ENCODE data around the gene EMD.

DNA sequence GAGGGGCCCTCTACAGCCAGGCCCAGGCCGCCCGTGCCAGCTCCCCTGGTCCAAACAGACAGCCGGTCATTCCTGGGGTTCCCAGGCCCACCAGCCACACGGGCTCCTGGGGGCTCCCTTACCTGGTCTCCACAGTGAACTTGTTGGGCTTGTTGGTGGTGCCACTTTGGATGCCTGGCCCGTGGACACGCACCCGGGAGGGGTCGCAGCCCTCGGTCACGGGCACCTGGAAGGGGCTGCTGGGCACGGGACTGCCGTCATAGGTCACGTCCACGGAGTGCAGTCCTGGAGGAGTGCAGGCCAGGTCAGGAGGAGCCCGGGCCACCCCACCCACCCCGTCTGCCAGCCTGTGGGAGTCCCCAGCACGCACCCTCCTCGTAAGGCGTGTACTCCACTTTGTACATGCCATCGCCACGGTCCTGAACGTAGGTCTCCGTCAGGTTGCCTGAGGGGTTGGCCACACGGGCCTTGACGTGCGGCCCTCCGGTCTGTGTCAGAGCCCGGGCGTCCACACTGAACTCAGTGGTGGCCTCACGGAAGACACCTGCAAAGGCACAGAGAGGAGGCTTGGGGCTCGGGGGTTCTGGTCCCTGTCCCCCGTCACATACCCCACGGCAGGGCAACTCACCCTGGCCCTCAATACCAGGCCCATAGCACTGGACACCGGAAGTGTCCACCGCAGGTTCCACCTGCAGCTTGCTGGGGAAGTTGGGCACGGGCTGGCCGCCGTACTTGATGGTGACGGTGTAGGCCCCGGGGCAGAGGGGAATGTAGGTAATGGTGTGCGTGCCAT is 19.5 kb upstream of the EMD start:
- no peak for TF ChIP-seq CTCF (IDR thresholded peaks at IDR 0.05)
- TF ChIP-seq POLR2A (IDR thresholded peaks at IDR 0.05) = no peak

Measured in thyroid gland (tissue), 4 donors.